Sigmoid colon (tissue), 4 donors: ENCODE measurements around the gene MRGPRD.

Experiments
- POLR2A ChIP-seq, 2 donors: fragments of 450-650 bp; IDR thresholded peaks; one replicate each; pipeline ENCODE4 v1.6.1; 2016; ENCODE audit warnings: antibody characterized with exemption in 2 of 2, mild to moderate bottlenecking in 2 of 2, moderate library complexity in 2 of 2
- POLR2AphosphoS5 ChIP-seq, 4 donors: sonication (generic); formaldehyde crosslinking; IDR thresholded peaks; one replicate each; pipeline ENCODE4 v1.6.1; 2017; ENCODE audit warnings: antibody characterized with exemption in 4 of 4
- TF ChIP-seq, protein P1 (sequence below), 4 experiments: fragments of 450-650 bp in 3 of 4; fragments of 200-600 bp in 1 of 4; IDR thresholded peaks; one replicate each; pipeline ENCODE4 v1.5.1; 2016 to 2019; ENCODE audit warnings: antibody characterized with exemption in 4 of 4, mild to moderate bottlenecking in 3 of 4, moderate library complexity in 2 of 4

DNA sequence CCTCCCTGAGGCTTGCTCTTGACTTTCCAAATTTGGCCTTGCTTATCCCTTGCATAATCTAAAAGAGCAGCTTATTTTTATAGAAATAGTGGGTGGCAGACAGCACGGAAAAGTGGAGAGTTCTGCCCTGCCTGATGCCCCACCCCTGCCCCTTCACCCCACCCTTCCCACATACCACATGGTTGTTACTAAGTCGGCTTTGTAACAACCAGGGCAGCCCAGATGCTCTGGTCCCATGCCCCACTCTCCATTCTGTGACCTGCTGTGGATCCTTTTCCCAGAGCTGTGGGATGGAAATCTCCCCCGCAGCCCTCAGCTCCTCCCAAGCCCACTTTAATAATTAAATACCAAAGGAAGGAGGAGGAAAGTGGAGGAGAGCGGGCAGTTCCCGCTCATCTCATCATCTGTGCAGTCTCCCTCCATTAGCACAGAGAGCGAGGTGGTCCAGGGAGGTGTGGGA, 21.4 kb upstream of the MRGPRD start:
- TF ChIP-seq, protein P1, sequence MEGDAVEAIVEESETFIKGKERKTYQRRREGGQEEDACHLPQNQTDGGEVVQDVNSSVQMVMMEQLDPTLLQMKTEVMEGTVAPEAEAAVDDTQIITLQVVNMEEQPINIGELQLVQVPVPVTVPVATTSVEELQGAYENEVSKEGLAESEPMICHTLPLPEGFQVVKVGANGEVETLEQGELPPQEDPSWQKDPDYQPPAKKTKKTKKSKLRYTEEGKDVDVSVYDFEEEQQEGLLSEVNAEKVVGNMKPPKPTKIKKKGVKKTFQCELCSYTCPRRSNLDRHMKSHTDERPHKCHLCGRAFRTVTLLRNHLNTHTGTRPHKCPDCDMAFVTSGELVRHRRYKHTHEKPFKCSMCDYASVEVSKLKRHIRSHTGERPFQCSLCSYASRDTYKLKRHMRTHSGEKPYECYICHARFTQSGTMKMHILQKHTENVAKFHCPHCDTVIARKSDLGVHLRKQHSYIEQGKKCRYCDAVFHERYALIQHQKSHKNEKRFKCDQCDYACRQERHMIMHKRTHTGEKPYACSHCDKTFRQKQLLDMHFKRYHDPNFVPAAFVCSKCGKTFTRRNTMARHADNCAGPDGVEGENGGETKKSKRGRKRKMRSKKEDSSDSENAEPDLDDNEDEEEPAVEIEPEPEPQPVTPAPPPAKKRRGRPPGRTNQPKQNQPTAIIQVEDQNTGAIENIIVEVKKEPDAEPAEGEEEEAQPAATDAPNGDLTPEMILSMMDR (IDR thresholded peaks at IDR 0.05), result no peak
- no peak for TF ChIP-seq POLR2A (IDR thresholded peaks at IDR 0.05)
- no peak for TF ChIP-seq POLR2AphosphoS5 (IDR thresholded peaks at IDR 0.05)
